ENCODE measurements around the gene ROBO4. TPM values are rescaled to one million over a fixed set of nuclear protein-coding genes. Genes with fewer than 3 reads are reported as not detected.

ROBO4 gene
- total RNA-seq, 2 donors from 2014 or later, result 8.5 to 18.8 TPM

GRCh38 chr11:124893781-124894401 is 3.8 kb downstream of the ROBO4 start:
- ATAC-seq (ENCODE audit: insufficient number of reproducible peaks, low FRiP score, low read depth), result no peak
- Histone ChIP-seq H3K27me3 (replicated peaks; ENCODE audit: insufficient read depth) (no peaks in the 10 kb centered on the region), H3K36me3 (no peaks in the 10 kb centered on the region), H3K9me3 (no peaks in the 10 kb centered on the region), H3K4me1 (ENCODE audit: control insufficient read depth in 1 of 2, low read depth in 2 of 2) (peaks cover 0 to 4% of the 10 kb centered on the region in 2 donors), H3K27ac (no peak overlapping the region), H3K4me3 (no peak overlapping the region)
- DNase-seq (ENCODE audit: low spot score), result no peak
- TF ChIP-seq CTCF (IDR thresholded peaks at IDR 0.05), result no peak

GRCh38 chr11:124892750-124893454 is 4.8 kb downstream of the ROBO4 start:
- Histone ChIP-seq H3K9me3 (no peaks in the 10 kb centered on the region), H3K36me3 (no peaks in the 10 kb centered on the region), H3K4me1 (ENCODE audit: control insufficient read depth in 1 of 2, low read depth in 2 of 2) (no peaks in the 10 kb centered on the region), H3K27me3 (replicated peaks; ENCODE audit: insufficient read depth) (no peaks in the 10 kb centered on the region), H3K4me3 (no peak overlapping the region), H3K27ac (no peak overlapping the region)
- no peak for DNase-seq (ENCODE audit: low spot score)
- ATAC-seq (ENCODE audit: insufficient number of reproducible peaks, low FRiP score, low read depth), result no peak
- TF ChIP-seq CTCF (IDR thresholded peaks at IDR 0.05), result no peak

- TF ChIP-seq CTCF (IDR thresholded peaks at IDR 0.05), result no peak
- H3K4me1 ChIP-seq (ENCODE audit: control insufficient read depth in 1 of 2, low read depth in 2 of 2), result no peaks in the 10 kb centered on the region
These were observed 5.5 kb downstream of the ROBO4 start for GRCh38 chr11:124892146-124892545.

GRCh38 chr11:124891373-124891861 is 6.2 kb downstream of the ROBO4 start:
- Histone ChIP-seq H3K27ac (no peak overlapping the region), H3K4me3 (no peak overlapping the region), H3K36me3 (no peaks in the 10 kb centered on the region), H3K4me1 (ENCODE audit: control insufficient read depth in 1 of 2, low read depth in 2 of 2) (no peaks in the 10 kb centered on the region), H3K27me3 (replicated peaks; ENCODE audit: insufficient read depth) (no peaks in the 10 kb centered on the region), H3K9me3 (no peaks in the 10 kb centered on the region)
- ATAC-seq (ENCODE audit: insufficient number of reproducible peaks, low FRiP score, low read depth) (no peak), DNase-seq (ENCODE audit: low spot score) (no peak)
- TF ChIP-seq CTCF (IDR thresholded peaks at IDR 0.05), result no peak

More at GRCh38 chr11:124892146-124892545, 5.5 kb downstream of the ROBO4 start:
- no peak for DNase-seq (ENCODE audit: low spot score)
- Histone ChIP-seq H3K4me3 (no peak overlapping the region), H3K27ac (no peak overlapping the region), H3K27me3 (replicated peaks; ENCODE audit: insufficient read depth) (no peaks in the 10 kb centered on the region), H3K9me3 (no peaks in the 10 kb centered on the region), H3K36me3 (no peaks in the 10 kb centered on the region)
- ATAC-seq (ENCODE audit: insufficient number of reproducible peaks, low FRiP score, low read depth), result no peak

GRCh38 chr11:124890683-124891372 is 6.8 kb downstream of the ROBO4 start:
- Histone ChIP-seq H3K4me3 (no peak overlapping the region), H3K27me3 (replicated peaks; ENCODE audit: insufficient read depth) (no peaks in the 10 kb centered on the region), H3K27ac (no peak overlapping the region), H3K4me1 (ENCODE audit: control insufficient read depth in 1 of 2, low read depth in 2 of 2) (no peaks in the 10 kb centered on the region), H3K36me3 (no peaks in the 10 kb centered on the region), H3K9me3 (no peaks in the 10 kb centered on the region)
- DNase-seq (ENCODE audit: low spot score), result no peak
- no peak for TF ChIP-seq CTCF (IDR thresholded peaks at IDR 0.05)
- no peak for ATAC-seq (ENCODE audit: insufficient number of reproducible peaks, low FRiP score, low read depth)

All from thoracic aorta (tissue), 2 donors.